Measurements from ENCODE around the gene DKK3.

DNA sequence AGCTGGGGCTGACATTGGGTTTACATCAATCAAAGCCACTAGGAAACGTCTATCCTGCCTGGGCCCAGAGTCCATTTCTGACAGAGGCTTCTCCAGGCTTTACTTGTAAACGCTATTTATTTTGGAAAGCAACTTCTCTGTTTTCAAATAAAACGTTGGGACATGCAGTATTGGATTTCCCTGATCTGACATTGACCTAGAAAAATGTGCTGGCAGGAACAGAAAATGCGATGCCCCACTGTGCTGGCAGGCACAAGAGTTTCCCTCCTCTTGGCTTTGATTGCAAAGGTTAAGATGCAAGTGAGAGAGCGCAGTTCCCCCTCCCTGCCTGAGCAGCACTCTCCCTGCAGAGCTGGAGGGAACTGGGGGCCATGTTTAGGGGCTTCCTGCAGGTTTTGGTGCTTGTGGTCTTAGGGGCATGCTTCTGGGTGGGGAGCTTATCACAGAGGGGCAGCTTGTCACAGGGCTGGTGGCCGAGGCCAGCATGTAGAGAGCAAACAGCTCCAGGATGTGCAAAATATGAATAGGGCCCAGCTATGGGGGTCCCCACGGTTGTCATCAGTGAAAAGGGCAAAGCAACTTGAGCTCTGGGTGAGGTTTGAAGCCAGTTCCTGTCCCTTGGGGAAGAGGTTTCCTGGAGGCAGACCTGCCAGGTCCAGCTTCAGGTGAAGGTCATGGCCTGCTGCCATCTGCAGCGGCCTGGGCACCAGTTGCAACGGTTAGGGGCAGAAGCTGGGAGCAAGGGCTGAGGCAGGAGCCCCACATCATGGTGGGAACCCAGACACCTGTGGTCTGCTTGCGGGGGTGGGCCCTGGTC, 42.3 kb upstream of the DKK3 start:
- TF ChIP-seq, protein P1, sequence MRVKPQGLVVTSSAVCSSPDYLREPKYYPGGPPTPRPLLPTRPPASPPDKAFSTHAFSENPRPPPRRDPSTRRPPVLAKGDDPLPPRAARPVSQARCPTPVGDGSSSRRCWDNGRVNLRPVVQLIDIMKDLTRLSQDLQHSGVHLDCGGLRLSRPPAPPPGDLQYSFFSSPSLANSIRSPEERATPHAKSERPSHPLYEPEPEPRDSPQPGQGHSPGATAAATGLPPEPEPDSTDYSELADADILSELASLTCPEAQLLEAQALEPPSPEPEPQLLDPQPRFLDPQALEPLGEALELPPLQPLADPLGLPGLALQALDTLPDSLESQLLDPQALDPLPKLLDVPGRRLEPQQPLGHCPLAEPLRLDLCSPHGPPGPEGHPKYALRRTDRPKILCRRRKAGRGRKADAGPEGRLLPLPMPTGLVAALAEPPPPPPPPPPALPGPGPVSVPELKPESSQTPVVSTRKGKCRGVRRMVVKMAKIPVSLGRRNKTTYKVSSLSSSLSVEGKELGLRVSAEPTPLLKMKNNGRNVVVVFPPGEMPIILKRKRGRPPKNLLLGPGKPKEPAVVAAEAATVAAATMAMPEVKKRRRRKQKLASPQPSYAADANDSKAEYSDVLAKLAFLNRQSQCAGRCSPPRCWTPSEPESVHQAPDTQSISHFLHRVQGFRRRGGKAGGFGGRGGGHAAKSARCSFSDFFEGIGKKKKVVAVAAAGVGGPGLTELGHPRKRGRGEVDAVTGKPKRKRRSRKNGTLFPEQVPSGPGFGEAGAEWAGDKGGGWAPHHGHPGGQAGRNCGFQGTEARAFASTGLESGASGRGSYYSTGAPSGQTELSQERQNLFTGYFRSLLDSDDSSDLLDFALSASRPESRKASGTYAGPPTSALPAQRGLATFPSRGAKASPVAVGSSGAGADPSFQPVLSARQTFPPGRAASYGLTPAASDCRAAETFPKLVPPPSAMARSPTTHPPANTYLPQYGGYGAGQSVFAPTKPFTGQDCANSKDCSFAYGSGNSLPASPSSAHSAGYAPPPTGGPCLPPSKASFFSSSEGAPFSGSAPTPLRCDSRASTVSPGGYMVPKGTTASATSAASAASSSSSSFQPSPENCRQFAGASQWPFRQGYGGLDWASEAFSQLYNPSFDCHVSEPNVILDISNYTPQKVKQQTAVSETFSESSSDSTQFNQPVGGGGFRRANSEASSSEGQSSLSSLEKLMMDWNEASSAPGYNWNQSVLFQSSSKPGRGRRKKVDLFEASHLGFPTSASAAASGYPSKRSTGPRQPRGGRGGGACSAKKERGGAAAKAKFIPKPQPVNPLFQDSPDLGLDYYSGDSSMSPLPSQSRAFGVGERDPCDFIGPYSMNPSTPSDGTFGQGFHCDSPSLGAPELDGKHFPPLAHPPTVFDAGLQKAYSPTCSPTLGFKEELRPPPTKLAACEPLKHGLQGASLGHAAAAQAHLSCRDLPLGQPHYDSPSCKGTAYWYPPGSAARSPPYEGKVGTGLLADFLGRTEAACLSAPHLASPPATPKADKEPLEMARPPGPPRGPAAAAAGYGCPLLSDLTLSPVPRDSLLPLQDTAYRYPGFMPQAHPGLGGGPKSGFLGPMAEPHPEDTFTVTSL (CRISPR knock-in tag; IDR thresholded peaks at IDR 0.05; ENCODE audit: borderline replicate concordance), result no peak
- no peak for TF ChIP-seq TBL1XR1 (IDR thresholded peaks at IDR 0.05; ENCODE audit: borderline replicate concordance, low read length, partially characterized antibody)
- TF ChIP-seq RELA (CRISPR knock-in tag; IDR thresholded peaks at IDR 0.05), result no peak
- no peak for TF ChIP-seq DNMT3B (CRISPR knock-in tag; conservative IDR thresholded peaks at IDR 0.05)
- TF ChIP-seq, protein P2, sequence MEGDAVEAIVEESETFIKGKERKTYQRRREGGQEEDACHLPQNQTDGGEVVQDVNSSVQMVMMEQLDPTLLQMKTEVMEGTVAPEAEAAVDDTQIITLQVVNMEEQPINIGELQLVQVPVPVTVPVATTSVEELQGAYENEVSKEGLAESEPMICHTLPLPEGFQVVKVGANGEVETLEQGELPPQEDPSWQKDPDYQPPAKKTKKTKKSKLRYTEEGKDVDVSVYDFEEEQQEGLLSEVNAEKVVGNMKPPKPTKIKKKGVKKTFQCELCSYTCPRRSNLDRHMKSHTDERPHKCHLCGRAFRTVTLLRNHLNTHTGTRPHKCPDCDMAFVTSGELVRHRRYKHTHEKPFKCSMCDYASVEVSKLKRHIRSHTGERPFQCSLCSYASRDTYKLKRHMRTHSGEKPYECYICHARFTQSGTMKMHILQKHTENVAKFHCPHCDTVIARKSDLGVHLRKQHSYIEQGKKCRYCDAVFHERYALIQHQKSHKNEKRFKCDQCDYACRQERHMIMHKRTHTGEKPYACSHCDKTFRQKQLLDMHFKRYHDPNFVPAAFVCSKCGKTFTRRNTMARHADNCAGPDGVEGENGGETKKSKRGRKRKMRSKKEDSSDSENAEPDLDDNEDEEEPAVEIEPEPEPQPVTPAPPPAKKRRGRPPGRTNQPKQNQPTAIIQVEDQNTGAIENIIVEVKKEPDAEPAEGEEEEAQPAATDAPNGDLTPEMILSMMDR (CRISPR knock-in tag; IDR thresholded peaks at IDR 0.05), result no peak
- TF ChIP-seq, protein P3, sequence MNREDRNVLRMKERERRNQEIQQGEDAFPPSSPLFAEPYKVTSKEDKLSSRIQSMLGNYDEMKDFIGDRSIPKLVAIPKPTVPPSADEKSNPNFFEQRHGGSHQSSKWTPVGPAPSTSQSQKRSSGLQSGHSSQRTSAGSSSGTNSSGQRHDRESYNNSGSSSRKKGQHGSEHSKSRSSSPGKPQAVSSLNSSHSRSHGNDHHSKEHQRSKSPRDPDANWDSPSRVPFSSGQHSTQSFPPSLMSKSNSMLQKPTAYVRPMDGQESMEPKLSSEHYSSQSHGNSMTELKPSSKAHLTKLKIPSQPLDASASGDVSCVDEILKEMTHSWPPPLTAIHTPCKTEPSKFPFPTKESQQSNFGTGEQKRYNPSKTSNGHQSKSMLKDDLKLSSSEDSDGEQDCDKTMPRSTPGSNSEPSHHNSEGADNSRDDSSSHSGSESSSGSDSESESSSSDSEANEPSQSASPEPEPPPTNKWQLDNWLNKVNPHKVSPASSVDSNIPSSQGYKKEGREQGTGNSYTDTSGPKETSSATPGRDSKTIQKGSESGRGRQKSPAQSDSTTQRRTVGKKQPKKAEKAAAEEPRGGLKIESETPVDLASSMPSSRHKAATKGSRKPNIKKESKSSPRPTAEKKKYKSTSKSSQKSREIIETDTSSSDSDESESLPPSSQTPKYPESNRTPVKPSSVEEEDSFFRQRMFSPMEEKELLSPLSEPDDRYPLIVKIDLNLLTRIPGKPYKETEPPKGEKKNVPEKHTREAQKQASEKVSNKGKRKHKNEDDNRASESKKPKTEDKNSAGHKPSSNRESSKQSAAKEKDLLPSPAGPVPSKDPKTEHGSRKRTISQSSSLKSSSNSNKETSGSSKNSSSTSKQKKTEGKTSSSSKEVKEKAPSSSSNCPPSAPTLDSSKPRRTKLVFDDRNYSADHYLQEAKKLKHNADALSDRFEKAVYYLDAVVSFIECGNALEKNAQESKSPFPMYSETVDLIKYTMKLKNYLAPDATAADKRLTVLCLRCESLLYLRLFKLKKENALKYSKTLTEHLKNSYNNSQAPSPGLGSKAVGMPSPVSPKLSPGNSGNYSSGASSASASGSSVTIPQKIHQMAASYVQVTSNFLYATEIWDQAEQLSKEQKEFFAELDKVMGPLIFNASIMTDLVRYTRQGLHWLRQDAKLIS (CRISPR knock-in tag; IDR thresholded peaks at IDR 0.05), result no peak
- TF ChIP-seq, protein P4, sequence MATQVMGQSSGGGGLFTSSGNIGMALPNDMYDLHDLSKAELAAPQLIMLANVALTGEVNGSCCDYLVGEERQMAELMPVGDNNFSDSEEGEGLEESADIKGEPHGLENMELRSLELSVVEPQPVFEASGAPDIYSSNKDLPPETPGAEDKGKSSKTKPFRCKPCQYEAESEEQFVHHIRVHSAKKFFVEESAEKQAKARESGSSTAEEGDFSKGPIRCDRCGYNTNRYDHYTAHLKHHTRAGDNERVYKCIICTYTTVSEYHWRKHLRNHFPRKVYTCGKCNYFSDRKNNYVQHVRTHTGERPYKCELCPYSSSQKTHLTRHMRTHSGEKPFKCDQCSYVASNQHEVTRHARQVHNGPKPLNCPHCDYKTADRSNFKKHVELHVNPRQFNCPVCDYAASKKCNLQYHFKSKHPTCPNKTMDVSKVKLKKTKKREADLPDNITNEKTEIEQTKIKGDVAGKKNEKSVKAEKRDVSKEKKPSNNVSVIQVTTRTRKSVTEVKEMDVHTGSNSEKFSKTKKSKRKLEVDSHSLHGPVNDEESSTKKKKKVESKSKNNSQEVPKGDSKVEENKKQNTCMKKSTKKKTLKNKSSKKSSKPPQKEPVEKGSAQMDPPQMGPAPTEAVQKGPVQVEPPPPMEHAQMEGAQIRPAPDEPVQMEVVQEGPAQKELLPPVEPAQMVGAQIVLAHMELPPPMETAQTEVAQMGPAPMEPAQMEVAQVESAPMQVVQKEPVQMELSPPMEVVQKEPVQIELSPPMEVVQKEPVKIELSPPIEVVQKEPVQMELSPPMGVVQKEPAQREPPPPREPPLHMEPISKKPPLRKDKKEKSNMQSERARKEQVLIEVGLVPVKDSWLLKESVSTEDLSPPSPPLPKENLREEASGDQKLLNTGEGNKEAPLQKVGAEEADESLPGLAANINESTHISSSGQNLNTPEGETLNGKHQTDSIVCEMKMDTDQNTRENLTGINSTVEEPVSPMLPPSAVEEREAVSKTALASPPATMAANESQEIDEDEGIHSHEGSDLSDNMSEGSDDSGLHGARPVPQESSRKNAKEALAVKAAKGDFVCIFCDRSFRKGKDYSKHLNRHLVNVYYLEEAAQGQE (IDR thresholded peaks at IDR 0.05; ENCODE audit: borderline replicate concordance in 1 of 2, low read depth in 1 of 2, low read length in 2 of 2), result no peak
- TF ChIP-seq SIN3B (IDR thresholded peaks at IDR 0.05; ENCODE audit: low read length), result no peak
- no peak for TF ChIP-seq RNF219 (CRISPR knock-in tag; IDR thresholded peaks at IDR 0.05)

All from HepG2 (cell line).